ENCODE measurements around the gene CRYL1. TPM values are rescaled to one million over a fixed set of nuclear protein-coding genes. Genes with fewer than 3 reads are reported as not detected.
A peak's percentile ranks its signal among the peaks of the same experiment; 100 is the strongest.

Gene CRYL1
- total RNA-seq, 1 experiment from 2014 or later: 3.7 TPM

GRCh38 chr13:20424949-20425348 lies 100.7 kb downstream of the CRYL1 start:
- peak overlapping the region in 2 of 3 experiments; percentile 0 to 4; a peak in 2 of 7 replicates for H3K27ac Mint-ChIP-seq

More at GRCh38 chr13:20424949-20425348, 100.7 kb downstream of the CRYL1 start:
- Histone ChIP-seq H3K4me2 (ENCODE audit: insufficient read depth, insufficient read length, low read length) (no peak overlapping the region), H3K4ac (ENCODE audit: low read depth, low read length) (no peak overlapping the region), H4K91ac (ENCODE audit: insufficient read length, low read depth, low read length) (no peak overlapping the region), H3K56ac (ENCODE audit: insufficient read length, low read depth, low read length) (no peak overlapping the region), H3K14ac (ENCODE audit: insufficient read depth, low read length) (no peak overlapping the region), H4K8ac (replicated peaks; ENCODE audit: insufficient read length, low read depth, low read length) (no peak overlapping the region), H2BK15ac (ENCODE audit: low read depth, low read length) (no peak overlapping the region), H2BK5ac (ENCODE audit: insufficient read length, low read length) (no peak overlapping the region), H3K79me1 (ENCODE audit: insufficient read depth, low read depth, low read length, poor library complexity, severe bottlenecking) (no peaks in the 10 kb centered on the region), H3K27ac (ENCODE audit: insufficient read length, low read depth, low read length) (no peak overlapping the region), H3K4me1 (ENCODE audit: insufficient read depth, low read length) (no peaks in the 10 kb centered on the region; the same call in 1 of the 2 replicates), H4K5ac (ENCODE audit: insufficient read length, low read depth, low read length) (no peak overlapping the region), H3K9ac (ENCODE audit: extremely low read depth, insufficient read length, low read length) (no peak overlapping the region), H4K20me1 (ENCODE audit: control insufficient read depth, insufficient read depth, insufficient read length) (no peaks in the 10 kb centered on the region), H3K23me2 (ENCODE audit: insufficient read length, low read depth, low read length, poor library complexity, severe bottlenecking) (no peaks in the 10 kb centered on the region), H3K79me2 (ENCODE audit: insufficient read depth, low read length) (no peaks in the 10 kb centered on the region), H2BK120ac (ENCODE audit: low read depth, low read length, poor library complexity, severe bottlenecking) (no peak overlapping the region), H2AK5ac (ENCODE audit: insufficient read length, low read length) (no peak overlapping the region), H2BK12ac (ENCODE audit: insufficient read length, low read depth, low read length) (no peak overlapping the region), H3K23ac (ENCODE audit: insufficient read length, low read depth, low read length) (no peak overlapping the region), H2AFZ (ENCODE audit: low read length) (no peak overlapping the region), H3T11ph (ENCODE audit: low read length) (no peak overlapping the region), H3K9me3 (ENCODE audit: control insufficient read depth, low read depth, low read length) (no peaks in the 10 kb centered on the region), H3K18ac (ENCODE audit: insufficient read length, low read depth, low read length) (no peak overlapping the region), H2BK20ac (ENCODE audit: low read depth, low read length, poor library complexity, severe bottlenecking) (no peak overlapping the region), H3K27me3 (ENCODE audit: insufficient read depth, low read length) (no peaks in the 10 kb centered on the region)
- no peak overlapping the region for H3K4me3 Mint-ChIP-seq
- H3K36me3 Mint-ChIP-seq (ENCODE audit: insufficient read depth in 1 of 3, low read depth in 3 of 3): no peaks in the 10 kb centered on the region; a peak in 1 of 7 replicates
- no peak for TF ChIP-seq CTCF (conservative IDR thresholded peaks at IDR 0.05)
- DNase-seq: no peak
- no peaks in the 10 kb centered on the region; the same call in none of the 2 replicates for H3K27me3 Mint-ChIP-seq (ENCODE audit: low read depth)
- no CpG with 5 or more reads among the region's 12 CpGs for WGBS (ENCODE audit: extremely low coverage, insufficient read length, low lambda C conversion rate)
- no peaks in the 10 kb centered on the region; a peak in 1 of 5 replicates for H3K9me3 Mint-ChIP-seq
- peaks cover 29 to 32% of the 10 kb centered on the region in 2 experiments for H3K4me1 Mint-ChIP-seq
